Cardiac muscle cell (in vitro differentiated cells and primary cell): ENCODE measurements around the gene GPR148. TPM values are rescaled to one million over a fixed set of nuclear protein-coding genes. Genes with fewer than 3 reads are reported as not detected.
A peak's percentile ranks its signal among the peaks of the same experiment; 100 is the strongest.

Experiments used
- DNase-seq, 2 donors: peaks; one replicate each; pipeline versions ENCODE4 v3.0.0 to v3.0.0-alpha.2; 2010 to 2017; ENCODE audit warnings: low read depth in 1 of 2, low spot score in 1 of 2
- H3K27ac ChIP-seq: fragments of 200-600 bp; sonication (generic); 2 replicates; pipeline ENCODE4 v1.5.1; 2016
- H3K27me3 ChIP-seq: fragments of 200-600 bp; sonication (generic); 2 replicates; pipeline ENCODE4 v1.6.0; 2016; ENCODE audit warnings: control low read depth
- H3K36me3 ChIP-seq: fragments of 200-600 bp; sonication (generic); 2 replicates; pipeline ENCODE4 v1.5.1; 2016; ENCODE audit warnings: control low read depth
- H3K4me1 ChIP-seq: fragments of 200-600 bp; sonication (generic); 2 replicates; pipeline ENCODE4 v1.8.1; 2017; ENCODE audit warnings: low read depth, mild to moderate bottlenecking, mixed run types
- H3K4me3 ChIP-seq: fragments of 200-600 bp; sonication (generic); 2 replicates; pipeline ENCODE4 v1.5.1; 2016; ENCODE audit warnings: mild to moderate bottlenecking
- H3K9me3 ChIP-seq: fragments of 200-600 bp; sonication (generic); 2 replicates; pipeline ENCODE4 v1.5.1; 2017; ENCODE audit warnings: low read depth, mild to moderate bottlenecking, control low read depth
- CTCF ChIP-seq: IDR thresholded peaks from 2 replicates; pipeline ENCODE4 v1.5.1; 2012; ENCODE audit warnings: low read depth, mild to moderate bottlenecking, low read length
- polyA plus RNA-seq: library from polyadenylated mRNA; unstranded; fragments of >200 nt; fragmentation: Nextera tagmentation; extraction: Ambion mirVana; gene quantifications from 2 replicates; pipeline ENCODE4 v1.2.1, GENCODE V29; 2016
- total RNA-seq: library from RNA; depleted of rRNA; stranded (reverse); fragments of >200 nt; gene quantifications from 2 replicates; pipeline ENCODE4 v1.2.3, GENCODE V29; 2016

GPR148 gene
- total and polyA plus RNA-seq, 2 experiments from 2014 or later = not detected

- Histone ChIP-seq H3K4me3 (no peak overlapping the region), H3K9me3 (no peaks in the 10 kb centered on the region), H3K4me1 (no peaks in the 10 kb centered on the region), H3K36me3 (no peaks in the 10 kb centered on the region), H3K27me3 (no peaks in the 10 kb centered on the region), H3K27ac (no peak overlapping the region)
- no peak for TF ChIP-seq CTCF
- no peak for DNase-seq
Observed at GRCh38 chr2:130769343-130769907, 40.6 kb downstream of the GPR148 start.

GRCh38 chr2:130776550-130776949 lies 47.7 kb downstream of the GPR148 start:
- Histone ChIP-seq H3K36me3 (no peaks in the 10 kb centered on the region), H3K4me1 (no peaks in the 10 kb centered on the region), H3K9me3 (no peaks in the 10 kb centered on the region), H3K27ac (no peak overlapping the region), H3K27me3 (no peaks in the 10 kb centered on the region), H3K4me3 (no peak overlapping the region)
- peak in 1 of 2 donors; percentile 30 for DNase-seq
- no peak for TF ChIP-seq CTCF

- H3K27ac ChIP-seq = no peak overlapping the region
- H3K36me3 ChIP-seq = no peaks in the 10 kb centered on the region
- no peak for DNase-seq
- no peak overlapping the region for H3K4me3 ChIP-seq
- no peaks in the 10 kb centered on the region for H3K4me1 ChIP-seq
- H3K27me3 ChIP-seq = no peaks in the 10 kb centered on the region
- TF ChIP-seq CTCF = no peak
- no peaks in the 10 kb centered on the region for H3K9me3 ChIP-seq
Observed at GRCh38 chr2:130778781-130779180, 49.9 kb downstream of the GPR148 start.

Other genes starting within 250 kb of the GPR148 start
- 1.2 and 2.4 TPM in 2 replicates for gene POTEI, start 219.7 kb upstream of the GPR148 start, total RNA-seq
- gene POTEI, start 219.7 kb upstream of the GPR148 start, polyA plus RNA-seq = 2.0 and 2.4 TPM in 2 replicates
- 0.21 TPM in 1 of 2 replicates, not detected in the other for gene CFC1B, start 207.8 kb upstream of the GPR148 start, total RNA-seq
- not detected in 2 replicates for gene CFC1B, start 207.8 kb upstream of the GPR148 start, polyA plus RNA-seq
- 48.4 and 59.1 TPM in 2 replicates for gene CFC1, start 129.5 kb upstream of the GPR148 start, total RNA-seq
- gene CFC1, start 129.5 kb upstream of the GPR148 start, polyA plus RNA-seq = 52.6 and 84.2 TPM in 2 replicates
- 1.1 and 4.1 TPM in 2 replicates for gene POTEJ, start 117.6 kb upstream of the GPR148 start, total RNA-seq
- 0.59 and 0.70 TPM in 2 replicates for gene POTEJ, start 117.6 kb upstream of the GPR148 start, polyA plus RNA-seq
- gene AMER3, start 26.5 kb downstream of the GPR148 start, total RNA-seq = 0.25 and 1.2 TPM in 2 replicates
- 0.26 TPM in 1 of 2 replicates, not detected in the other for gene AMER3, start 26.5 kb downstream of the GPR148 start, polyA plus RNA-seq
- 38.3 and 82.2 TPM in 2 replicates for gene ARHGEF4, start 107.8 kb downstream of the GPR148 start, total RNA-seq
- gene ARHGEF4, start 107.8 kb downstream of the GPR148 start, polyA plus RNA-seq = 26.0 and 52.9 TPM in 2 replicates